Natural killer cell (primary cell): ENCODE measurements around the gene COMMD1. TPM values are rescaled to one million over a fixed set of nuclear protein-coding genes. Genes with fewer than 3 reads are reported as not detected.

Source experiments
- ATAC-seq, 3 donors: fragments of 150-1000 bp in 2 of 3; fragments of 200-7000 bp in 1 of 3; cut with Tn5 transposase; 1 replicate in 1 of 3; 2 replicates in 2 of 3; pipeline ENCODE4 v1.10.0; 2021; ENCODE audit warnings: mild to moderate bottlenecking in 2 of 3, moderate library complexity in 2 of 3
- DNase-seq, 2 donors: peaks; one replicate each; pipeline versions ENCODE4 v3.0.0 to v3.0.0-alpha.2; 2013 to 2021; ENCODE audit warnings: mixed read lengths in 1 of 2
- H3K27ac ChIP-seq: one replicate; pipeline ENCODE4 v1.5.1; 2013; ENCODE audit warnings: mild to moderate bottlenecking, low read length
- H3K27me3 ChIP-seq: one replicate; pipeline ENCODE4 v1.6.1; 2013; ENCODE audit warnings: low read length; ENCODE audit not compliant: control insufficient read depth, insufficient read depth
- H3K36me3 ChIP-seq: one replicate; pipeline ENCODE4 v1.6.1; 2013; ENCODE audit warnings: low read length; ENCODE audit not compliant: control insufficient read depth, insufficient read depth
- H3K4me1 ChIP-seq: one replicate; pipeline ENCODE4 v1.6.1; 2013; ENCODE audit warnings: low read length; ENCODE audit not compliant: control insufficient read depth, insufficient read depth
- H3K4me3 ChIP-seq: one replicate; pipeline ENCODE4 v1.5.1; 2013; ENCODE audit warnings: low read length
- H3K9me3 ChIP-seq: one replicate; pipeline ENCODE4 v1.6.1; 2013; ENCODE audit warnings: low read length; ENCODE audit not compliant: control insufficient read depth, insufficient read depth
- H3K27ac Mint-ChIP-seq, 2 donors: one replicate each; pipeline ENCODE4 v1.8.0; 2022; ENCODE audit warnings: mild to moderate bottlenecking in 2 of 2, mixed read lengths in 2 of 2, moderate library complexity in 1 of 2
- H3K27me3 Mint-ChIP-seq, 2 donors: one replicate each; pipeline ENCODE4 v1.8.0; 2022; ENCODE audit warnings: low read depth in 2 of 2, mixed read lengths in 2 of 2
- H3K36me3 Mint-ChIP-seq: one replicate; pipeline ENCODE4 v1.8.0; 2022; ENCODE audit warnings: mixed read lengths
- H3K4me1 Mint-ChIP-seq, 2 donors: one replicate each; pipeline ENCODE4 v1.8.0; 2022; ENCODE audit warnings: mixed read lengths in 2 of 2
- H3K4me3 Mint-ChIP-seq: one replicate; pipeline ENCODE4 v1.8.0; 2022; ENCODE audit warnings: mild to moderate bottlenecking, moderate library complexity, mixed read lengths
- H3K9me3 Mint-ChIP-seq, 2 donors: one replicate each; pipeline ENCODE4 v1.8.0; 2022; ENCODE audit warnings: mixed read lengths in 2 of 2
- CTCF ChIP-seq: fragments of 200-600 bp; IDR thresholded peaks from one replicate; pipeline ENCODE4 v1.8.0; 2022; ENCODE audit warnings: antibody characterized with exemption
- WGBS: methylation state at CpG from one replicate; pipeline ENCODE4 v1.1.7; 2013; ENCODE audit warnings: missing lambda C conversion rate; ENCODE audit not compliant: insufficient coverage; 5-methylcytosine and 5-hydroxymethylcytosine counted together
- intact Hi-C: fragments of 100-400 bp; cut with micrococcal nuclease; formaldehyde crosslinking; loops from one replicate; pipeline ENCODE4 v1.14.2; 2022
- total RNA-seq, 4 donors: library from RNA; stranded (reverse); fragments of 120-200 nt in 1 of 4; gene quantifications; one replicate each; pipeline versions ENCODE4 v1.2.3 to v1.2.4, GENCODE V29; 2013 to 2022

Gene COMMD1
- total RNA-seq, 3 donors from 2014 or later (not counting 1 experiment from before 2014, with no cell fraction given) = 24.3 to 36.7 (median 27.2) TPM

- H3K9me3 ChIP-seq = no peaks in the 10 kb centered on the region
- H3K4me1 ChIP-seq = peaks cover 17% of the 10 kb centered on the region
- peaks cover 30 to 31% of the 10 kb centered on the region in 2 donors for H3K4me1 Mint-ChIP-seq
- peak within 1 kb of the TSS; percentile 97 for H3K4me3 Mint-ChIP-seq
- H3K9me3 Mint-ChIP-seq = no peaks in the 10 kb centered on the region
- no peaks in the 10 kb centered on the region for H3K27me3 ChIP-seq
- intact Hi-C loops = loop anchor here (1.0 to 5.0 kb wide), 2 partner anchors 34 to 819 kb away; partner anchors contain the start of genes EHBP1 and FAM161A
- peak within 1 kb of the TSS; percentile 90 for H3K27ac ChIP-seq
- peak within 1 kb of the TSS; percentile 94 for H3K4me3 ChIP-seq
- no peaks in the 10 kb centered on the region for H3K27me3 Mint-ChIP-seq
- H3K36me3 ChIP-seq = peaks cover 8% of the 10 kb centered on the region
- ATAC-seq = peak; percentile 86 to 95 (median 89)
- H3K27ac Mint-ChIP-seq = peak within 1 kb of the TSS; percentile 94 to 99
- WGBS = under 1% methylated on average over 72 of the region's 74 CpGs
- H3K36me3 Mint-ChIP-seq = no peaks in the 10 kb centered on the region
- peak; percentile 94 to 96 for DNase-seq
- no peak for TF ChIP-seq CTCF
Observed at GRCh38 chr2:61888267-61889055, 17.0 kb upstream of the COMMD1 start, which contains the start of gene CCT4. TSS of gene CCT4 (minus strand) at chr2:61888656. CDS start at chr2:61888507, 149 bp downstream.

GRCh38 chr2:61898810-61899209, 6.7 kb upstream of the COMMD1 start:
- no peak overlapping the region for H3K27ac Mint-ChIP-seq
- H3K4me3 Mint-ChIP-seq = no peak overlapping the region
- Histone ChIP-seq H3K4me1 (no peaks in the 10 kb centered on the region), H3K27ac (no peak overlapping the region), H3K9me3 (no peaks in the 10 kb centered on the region), H3K36me3 (no peaks in the 10 kb centered on the region), H3K27me3 (no peaks in the 10 kb centered on the region), H3K4me3 (no peak overlapping the region)
- WGBS = 33% methylated on average over 1 of the region's 2 CpGs
- no peak for ATAC-seq
- peak in 1 of 2 donors; percentile 42 for DNase-seq
- no peak for TF ChIP-seq CTCF
- H3K9me3 Mint-ChIP-seq = no peaks in the 10 kb centered on the region
- H3K4me1 Mint-ChIP-seq = no peaks in the 10 kb centered on the region
- H3K36me3 Mint-ChIP-seq = no peaks in the 10 kb centered on the region
- no peaks in the 10 kb centered on the region for H3K27me3 Mint-ChIP-seq
- intact Hi-C loops = no loop called here

GRCh38 chr2:61900281-61900680, 5.2 kb upstream of the COMMD1 start:
- H3K27me3 ChIP-seq = no peaks in the 10 kb centered on the region
- Mint-ChIP-seq H3K9me3 (no peaks in the 10 kb centered on the region), H3K4me1 (peaks cover 0 to 5% of the 10 kb centered on the region in 2 donors), H3K4me3 (no peak overlapping the region), H3K27me3 (no peaks in the 10 kb centered on the region), H3K27ac (no peak overlapping the region), H3K36me3 (no peaks in the 10 kb centered on the region)
- H3K9me3 ChIP-seq = no peaks in the 10 kb centered on the region
- DNase-seq (no peak), ATAC-seq (no peak)
- peaks cover 2% of the 10 kb centered on the region for H3K4me1 ChIP-seq
- no peaks in the 10 kb centered on the region for H3K36me3 ChIP-seq
- 95% methylated on average over 1 of the region's 1 CpG for WGBS
- no peak overlapping the region for H3K27ac ChIP-seq
- intact Hi-C loops = no loop called here
- TF ChIP-seq CTCF = no peak
- no peak overlapping the region for H3K4me3 ChIP-seq

GRCh38 chr2:61906186-61906470, 654 bp downstream of the COMMD1 start:
- ATAC-seq (no peak), DNase-seq (no peak)
- peaks cover 24 to 25% of the 10 kb centered on the region in 2 donors for H3K4me1 Mint-ChIP-seq
- peak overlapping the region; percentile 88 to 97 for H3K27ac Mint-ChIP-seq
- H3K9me3 ChIP-seq = no peaks in the 10 kb centered on the region
- H3K27me3 Mint-ChIP-seq = no peaks in the 10 kb centered on the region
- no peaks in the 10 kb centered on the region for H3K27me3 ChIP-seq
- no peaks in the 10 kb centered on the region for H3K36me3 Mint-ChIP-seq
- no peak for TF ChIP-seq CTCF
- H3K36me3 ChIP-seq = no peaks in the 10 kb centered on the region
- intact Hi-C loops = no loop called here
- peak overlapping the region; percentile 81 for H3K4me3 ChIP-seq
- peak overlapping the region; percentile 97 for H3K4me3 Mint-ChIP-seq
- H3K4me1 ChIP-seq = peaks cover 8% of the 10 kb centered on the region
- 0% methylated on average over 5 of the region's 6 CpGs for WGBS
- H3K9me3 Mint-ChIP-seq = no peaks in the 10 kb centered on the region
- H3K27ac ChIP-seq = peak overlapping the region; percentile 64
